Measurements from ENCODE around the gene JAKMIP1.

The JAKMIP1 gene

DNA sequence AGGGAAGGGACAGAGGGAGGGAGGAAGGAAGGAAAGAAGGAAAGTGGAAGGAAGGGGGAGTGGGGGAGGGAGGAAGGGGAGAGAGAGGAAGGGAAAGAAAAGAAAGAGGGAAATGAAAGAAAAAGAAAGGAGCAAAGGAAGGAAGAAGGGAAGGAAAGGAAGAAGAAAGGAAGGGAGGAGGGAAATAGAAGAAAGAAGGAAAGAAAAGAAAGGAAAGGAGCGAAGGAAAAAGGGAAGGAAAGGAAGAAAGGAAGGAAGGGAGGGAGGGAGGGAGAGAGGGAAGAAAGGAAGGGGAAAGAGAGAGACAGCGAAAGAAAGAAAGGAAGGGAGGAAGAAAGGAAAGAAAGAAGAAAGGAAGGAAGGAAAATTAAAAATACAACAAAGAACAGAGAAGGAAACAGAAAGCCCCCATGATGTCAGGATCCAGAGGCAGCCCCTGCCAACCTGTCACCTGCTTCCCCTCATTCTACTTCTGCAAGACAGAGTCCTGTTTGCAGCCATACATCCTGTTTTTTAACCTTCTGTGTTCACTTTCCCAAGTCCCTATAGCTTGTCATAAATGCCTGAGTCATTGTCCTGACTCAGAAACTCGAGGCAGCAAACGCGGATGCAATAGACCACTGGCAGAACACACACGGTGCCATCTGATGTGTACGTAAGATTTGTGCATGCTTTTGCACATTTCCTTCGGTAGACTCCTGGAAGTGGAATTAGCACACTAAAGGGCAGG is 105.2 kb downstream of the JAKMIP1 start:
- DNase-seq (ENCODE audit: low read depth) = no peak

DNA sequence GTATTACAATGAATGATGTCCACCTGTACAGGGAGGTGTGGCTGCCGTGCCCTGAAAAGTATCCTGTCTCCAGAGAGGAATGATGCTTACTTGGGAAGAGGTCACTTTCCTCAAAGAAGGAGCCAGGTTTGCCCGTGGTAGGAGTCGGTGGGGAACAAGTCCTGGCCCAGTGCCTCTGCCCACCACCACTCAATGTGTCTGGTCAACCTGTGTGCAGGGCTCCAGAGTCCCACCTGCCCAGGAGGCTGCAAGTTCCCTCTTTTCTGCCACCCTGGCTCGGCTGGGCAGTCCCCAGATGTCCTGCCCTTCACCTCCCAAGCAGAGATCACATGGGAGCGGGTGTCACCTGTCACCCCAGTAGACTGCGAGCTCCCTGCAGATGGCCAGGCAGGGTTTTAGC is 106.7 kb downstream of the JAKMIP1 start:
- no peak for DNase-seq (ENCODE audit: low read depth)

- no peak for DNase-seq (ENCODE audit: low read depth)
Measured at GRCh38 chr4:6092971-6093370, 107.4 kb downstream of the JAKMIP1 start.

GRCh38 chr4:6092131-6092530 is 108.2 kb downstream of the JAKMIP1 start:
- no peak for DNase-seq (ENCODE audit: low read depth)

DNA sequence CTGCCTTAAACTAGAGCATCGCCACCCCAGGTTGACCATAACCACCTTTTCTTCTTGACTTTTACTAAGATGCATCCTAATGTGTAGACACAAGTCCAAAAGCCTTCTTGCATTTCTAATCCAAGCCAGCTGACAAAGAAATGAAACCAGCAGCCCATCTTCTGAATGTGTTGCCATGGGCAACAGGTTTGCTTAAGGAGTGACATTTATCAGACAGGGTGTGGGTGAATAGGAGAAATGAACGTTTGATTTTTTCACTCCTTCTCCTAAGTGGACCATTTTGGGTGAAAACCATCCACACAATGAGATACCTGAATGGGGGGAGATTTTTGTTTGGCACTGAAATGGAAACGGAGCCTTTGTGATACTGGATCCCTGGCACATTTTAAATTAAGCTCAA is 109.4 kb downstream of the JAKMIP1 start:
- no peak for DNase-seq (ENCODE audit: low read depth)

DNA sequence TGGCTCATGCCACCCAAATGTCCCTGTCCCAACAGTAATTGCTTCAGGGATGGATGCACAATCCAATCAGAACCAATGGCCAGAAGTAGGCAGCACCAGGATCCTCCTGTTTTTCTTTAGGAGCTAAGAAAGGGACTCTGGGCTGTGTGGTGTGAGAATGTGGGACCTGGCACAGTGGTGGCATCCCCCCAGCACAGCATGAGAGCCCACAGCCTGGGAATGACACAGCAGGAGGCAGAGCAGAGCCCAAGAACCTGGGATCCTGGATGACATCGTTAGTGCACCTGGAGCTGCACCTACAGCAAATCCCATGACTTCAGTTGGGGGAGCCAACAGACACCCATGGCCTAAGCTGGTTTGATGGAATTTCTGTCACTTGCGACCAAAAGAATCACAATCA is 111.4 kb downstream of the JAKMIP1 start:
- no peak for DNase-seq (ENCODE audit: low read depth)

DNA sequence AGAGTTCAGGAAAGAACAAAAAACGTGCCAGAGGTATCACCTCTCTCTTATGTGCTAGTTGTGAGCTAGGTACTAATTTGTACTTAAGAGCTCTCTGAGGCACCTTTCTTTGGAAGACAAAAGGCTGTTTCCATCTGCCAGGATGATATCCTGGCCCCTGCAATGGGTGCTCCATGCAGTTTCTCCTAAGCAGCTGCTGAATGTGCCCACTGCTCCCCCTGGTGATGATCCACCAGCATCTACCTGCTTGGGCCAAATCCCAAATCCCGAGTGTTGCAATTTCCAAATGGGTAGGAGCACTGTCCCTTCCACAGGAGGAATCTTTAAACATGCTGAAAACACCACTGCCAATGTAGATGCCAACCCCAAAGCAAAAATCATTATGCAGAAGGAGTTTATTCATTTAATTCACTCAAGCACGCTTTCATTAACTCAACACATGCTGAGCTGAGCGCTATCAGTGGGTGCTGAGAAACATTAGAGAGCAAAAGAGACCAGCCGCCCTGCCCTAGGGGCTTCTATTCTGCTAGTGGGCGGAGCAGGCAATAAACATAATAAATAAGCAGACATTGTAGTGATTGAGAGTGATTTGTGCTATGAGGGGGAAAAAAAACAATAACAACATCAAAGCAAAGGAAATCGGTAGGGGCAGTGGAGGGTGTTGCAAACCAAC is 112.5 kb downstream of the JAKMIP1 start:
- DNase-seq (ENCODE audit: low read depth) = no peak

- no peak for DNase-seq (ENCODE audit: low read depth)
Measured at GRCh38 chr4:6086846-6087245, 113.5 kb downstream of the JAKMIP1 start.

DNA sequence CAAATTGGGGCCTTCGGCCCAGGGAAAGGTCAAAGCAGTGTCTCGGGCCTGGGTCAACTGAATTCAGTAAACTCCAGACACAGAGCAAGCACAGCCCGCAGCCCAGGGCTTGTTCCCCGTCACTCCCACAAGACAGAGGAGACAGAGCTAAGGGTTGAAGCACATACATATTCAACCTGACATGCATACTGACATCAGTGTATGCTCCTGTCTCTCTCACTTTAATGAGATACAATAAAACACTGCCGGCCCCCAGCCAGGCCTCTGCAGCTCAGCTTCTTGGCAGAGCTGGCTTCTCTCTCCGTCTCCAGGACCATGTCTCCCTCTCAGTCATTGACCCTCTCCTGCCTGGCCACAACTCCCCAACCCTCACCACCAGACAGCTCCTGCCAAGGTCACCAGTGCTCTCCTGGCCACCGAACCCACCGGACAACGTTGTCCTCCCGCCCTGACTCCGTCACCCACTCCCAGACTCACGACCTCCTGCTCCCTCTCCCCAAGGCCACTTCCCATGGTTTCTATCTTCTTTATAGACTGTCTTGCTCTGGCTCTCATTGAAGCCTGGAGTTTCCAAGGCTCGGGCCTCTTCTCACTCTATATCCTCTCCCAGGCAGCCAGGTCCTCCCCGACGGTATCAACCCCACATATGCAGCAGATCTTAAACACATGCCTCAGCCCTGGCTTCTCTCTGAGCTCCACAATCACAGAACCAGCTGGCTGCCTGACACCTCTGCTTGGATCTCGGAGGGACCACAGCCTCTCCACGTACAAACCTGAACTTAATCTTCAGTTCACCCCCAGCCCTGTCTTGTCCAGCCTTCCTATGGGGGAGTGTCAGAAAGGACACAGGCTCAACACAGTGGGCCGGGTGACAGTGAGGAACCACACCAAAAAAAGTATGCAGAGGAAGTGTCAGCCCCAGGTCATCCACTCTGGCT is 114.4 kb downstream of the JAKMIP1 start:
- DNase-seq (ENCODE audit: low read depth) = no peak

DNA sequence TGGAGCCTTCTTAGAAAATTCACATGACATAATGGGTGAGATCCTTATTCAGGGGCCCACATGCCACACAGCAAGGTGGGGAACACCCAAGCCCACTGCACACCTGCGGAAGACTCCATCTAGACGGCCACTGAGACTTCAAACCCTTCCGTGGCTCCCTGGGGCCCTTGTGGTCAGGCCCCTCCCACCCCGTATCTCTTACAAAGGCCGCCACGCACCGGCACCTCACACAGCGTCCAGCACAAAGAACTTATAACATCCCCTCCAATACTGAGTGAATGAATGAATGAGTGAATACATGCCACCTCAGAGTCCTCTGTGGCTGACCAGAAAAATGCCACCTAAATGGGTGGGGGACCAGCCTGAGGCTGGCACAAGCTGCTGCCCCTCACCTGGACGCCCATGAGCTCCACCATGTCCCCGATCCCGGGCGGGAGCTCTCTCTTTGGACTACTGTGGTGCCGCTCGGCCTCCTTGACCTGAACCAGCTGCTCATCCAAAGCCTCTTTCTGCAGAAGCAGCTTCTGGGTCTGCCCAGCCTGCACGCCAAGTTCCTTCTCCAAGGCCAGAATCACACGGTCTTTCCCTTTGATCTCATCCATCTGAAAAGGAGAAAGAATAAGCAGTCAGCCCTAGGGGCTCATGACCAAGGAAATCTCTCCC is 115.2 kb downstream of the JAKMIP1 start:
- no peak for DNase-seq (ENCODE audit: low read depth)

DNA sequence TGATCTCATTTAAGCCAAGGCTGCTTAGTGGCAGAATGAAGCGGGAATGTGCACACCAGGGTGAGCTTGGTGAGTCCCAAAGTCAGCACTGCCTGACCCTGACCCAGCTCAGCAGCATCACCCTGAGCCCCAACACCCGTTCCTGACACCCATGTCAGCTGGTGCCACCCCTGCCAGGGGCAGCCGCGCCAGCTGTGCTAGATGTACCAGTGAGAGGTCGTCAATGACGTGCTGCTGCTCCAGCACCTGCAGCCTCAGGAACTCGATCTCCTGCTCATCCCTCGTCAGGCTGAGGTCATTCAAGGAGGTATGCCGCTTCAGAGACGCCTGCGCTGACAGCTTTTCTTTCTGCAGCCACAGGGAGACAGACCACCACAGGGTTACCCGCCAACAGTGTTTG is 120.4 kb downstream of the JAKMIP1 start:
- DNase-seq (ENCODE audit: low read depth) = no peak

DNA sequence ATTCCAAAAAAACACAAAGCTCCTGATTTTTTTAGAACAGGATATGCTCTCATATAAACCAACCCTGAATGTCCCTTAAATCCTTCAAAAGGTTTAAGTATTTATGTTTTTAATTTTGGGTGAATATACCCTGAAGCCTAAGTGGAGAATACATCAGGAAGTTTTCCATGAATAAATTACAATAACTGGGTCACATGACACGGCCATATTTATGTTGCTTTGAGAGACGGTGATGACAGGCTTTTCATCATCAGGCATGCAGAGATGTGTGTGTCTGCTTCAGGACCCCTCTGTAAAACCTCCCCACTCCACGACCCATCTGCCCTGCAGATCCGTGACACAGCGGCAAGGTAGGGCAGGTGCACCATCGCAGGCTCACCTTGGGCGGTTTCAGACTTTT is 121.8 kb downstream of the JAKMIP1 start:
- no peak for DNase-seq (ENCODE audit: low read depth)

DNA sequence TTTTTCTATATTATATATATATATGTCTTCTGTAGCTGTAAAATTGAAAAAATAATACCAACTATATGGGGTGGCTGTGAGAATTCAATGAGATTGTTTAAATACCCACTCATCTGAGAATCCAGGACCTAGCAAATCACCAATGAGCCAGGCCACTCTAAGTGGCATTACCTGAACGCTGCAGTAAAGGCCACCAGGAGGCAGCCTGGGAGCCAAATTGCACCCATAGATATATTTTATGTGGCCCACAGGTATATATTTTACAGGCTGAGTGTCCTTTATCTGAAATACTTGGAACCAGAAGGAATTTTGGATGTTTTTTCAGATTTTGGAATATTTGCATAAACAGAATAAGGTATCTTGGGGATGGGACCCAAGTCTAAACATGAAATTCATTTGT is 124.0 kb downstream of the JAKMIP1 start:
- no peak for DNase-seq (ENCODE audit: low read depth)

- DNase-seq (ENCODE audit: low read depth) = no peak
Measured at GRCh38 chr4:6074758-6075157, 125.6 kb downstream of the JAKMIP1 start.

DNA sequence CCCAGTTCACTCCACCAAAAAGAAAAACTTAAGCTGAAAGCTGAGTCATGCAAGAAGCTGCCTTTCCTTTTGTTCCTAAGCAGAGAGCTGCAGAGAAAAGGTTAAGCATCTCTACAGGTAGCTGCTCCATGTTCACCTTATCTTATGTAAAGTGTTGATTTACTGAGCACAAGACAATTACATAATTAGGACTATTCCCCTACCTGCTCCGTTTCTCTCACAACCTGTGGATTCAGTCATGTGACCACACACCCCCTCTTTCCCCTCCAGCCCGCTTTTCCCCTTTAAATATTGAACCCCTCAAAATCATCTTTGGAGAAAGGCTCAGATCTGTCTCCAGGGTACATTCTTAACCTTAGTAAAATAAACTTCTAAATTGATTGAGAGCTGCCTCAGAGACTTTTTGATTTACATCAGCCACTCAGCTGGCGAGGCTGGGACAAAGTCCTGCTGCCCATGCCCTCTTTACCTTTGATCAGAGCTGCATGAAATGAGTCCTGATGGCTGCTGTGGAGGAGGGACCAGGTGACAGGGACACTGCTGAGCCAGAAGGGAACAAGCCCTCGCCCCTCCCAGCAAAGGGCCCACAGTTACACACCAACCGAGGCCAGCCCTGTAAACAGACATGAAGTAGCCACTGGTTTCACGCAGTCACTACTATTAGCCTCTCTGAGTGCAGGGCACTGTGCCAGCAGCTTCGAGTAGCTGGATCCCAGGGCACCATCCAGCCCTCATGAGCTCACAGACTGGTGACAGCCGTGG is 128.2 kb downstream of the JAKMIP1 start:
- DNase-seq (ENCODE audit: low read depth) = no peak

DNA sequence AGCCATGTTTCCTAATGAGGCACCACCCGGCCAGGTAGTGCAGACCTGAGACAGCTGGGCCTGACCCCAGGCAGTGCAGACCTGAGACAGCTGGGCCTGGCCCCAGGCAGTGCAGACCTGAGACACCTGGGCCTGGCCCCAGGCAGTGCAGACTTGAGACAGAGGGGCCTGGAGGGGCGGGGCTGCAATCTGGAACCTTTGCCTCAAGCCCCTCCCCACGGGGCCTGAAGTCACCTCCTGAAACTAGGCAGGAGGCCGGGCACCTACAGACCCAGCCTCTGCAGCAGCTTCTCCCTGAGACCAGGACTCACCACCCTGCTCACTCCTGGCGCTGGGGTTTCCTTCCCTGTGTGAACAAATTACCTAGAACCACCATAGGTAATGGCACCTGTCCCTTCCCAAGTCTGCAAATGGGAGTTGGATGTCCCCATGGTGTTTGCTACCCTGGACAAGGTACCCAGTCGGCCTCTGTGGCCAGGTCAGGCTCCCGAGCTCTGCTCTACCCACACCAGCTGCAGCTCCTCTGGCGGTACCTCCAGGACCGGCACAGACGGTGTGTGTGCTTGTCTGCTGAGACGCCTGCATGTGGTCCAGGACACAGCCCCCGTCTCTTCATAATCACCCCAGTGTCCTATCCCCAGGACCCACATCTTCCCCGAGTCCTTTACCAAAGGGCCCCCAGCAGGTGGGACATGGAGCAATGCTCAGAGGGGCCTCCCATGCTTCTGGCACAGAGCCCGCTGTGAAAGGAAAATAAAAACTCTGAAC is 129.0 kb downstream of the JAKMIP1 start:
- no peak for DNase-seq (ENCODE audit: low read depth)

DNA sequence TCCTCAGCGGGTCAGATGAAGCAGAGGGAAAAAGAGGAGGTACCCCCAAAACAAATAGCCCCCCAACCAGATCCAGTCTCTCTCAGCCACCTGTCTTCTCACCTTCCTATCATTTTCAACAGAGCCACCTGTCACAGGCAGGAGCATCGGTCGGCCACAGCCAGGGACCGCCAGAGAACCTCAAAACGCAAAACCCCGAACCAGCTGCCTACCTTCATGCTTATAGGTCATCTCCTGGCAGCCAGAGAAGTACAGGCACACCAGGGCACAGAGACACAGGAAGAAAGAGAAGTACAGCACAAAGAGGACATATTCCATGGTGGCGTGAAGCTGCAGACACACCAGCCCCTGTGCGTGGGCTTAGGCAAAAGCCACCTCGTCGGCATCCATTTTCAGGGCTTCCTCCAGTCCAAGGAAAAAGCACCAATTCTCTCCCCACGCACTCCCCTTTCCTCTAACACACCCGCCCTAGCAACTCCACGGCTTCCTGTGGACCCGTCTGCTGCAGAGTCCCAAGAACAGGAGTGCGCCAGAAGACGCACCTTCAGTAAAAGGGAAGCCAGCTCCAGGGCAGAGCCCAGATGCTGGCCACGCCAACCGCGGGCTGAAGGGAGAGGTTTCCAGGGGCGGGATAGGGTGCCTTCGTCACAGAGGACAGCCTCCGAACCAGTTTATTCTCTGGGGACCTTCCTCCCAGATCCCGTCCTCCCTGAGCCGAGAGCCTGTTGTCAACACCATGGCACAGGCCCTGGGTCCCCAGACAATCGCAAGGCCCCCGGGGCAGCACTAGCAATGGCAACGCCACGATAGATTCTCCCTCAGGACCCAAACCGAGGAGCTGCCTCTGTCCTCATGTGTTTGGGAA is 130.3 kb downstream of the JAKMIP1 start:
- no peak for DNase-seq (ENCODE audit: low read depth)

DNA sequence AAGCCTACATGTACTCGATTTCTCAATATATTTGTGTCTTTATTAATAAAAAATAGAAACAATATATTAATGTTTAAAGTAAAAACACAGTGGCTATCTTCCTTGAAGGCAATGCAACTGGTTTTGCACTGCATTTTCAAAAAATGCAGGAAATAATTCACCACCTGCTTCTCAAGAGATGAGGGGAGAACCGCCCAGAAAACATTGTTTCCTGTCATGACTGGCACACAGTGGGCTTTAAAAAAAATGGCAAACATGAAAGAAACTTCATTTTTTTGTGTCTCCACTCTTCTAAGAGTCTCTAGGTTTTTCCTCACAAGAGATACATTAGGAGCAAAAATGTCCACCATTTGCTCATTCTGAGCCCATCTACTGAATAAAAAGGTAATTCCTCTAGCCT is 131.4 kb downstream of the JAKMIP1 start:
- no peak for DNase-seq (ENCODE audit: low read depth)

DNA sequence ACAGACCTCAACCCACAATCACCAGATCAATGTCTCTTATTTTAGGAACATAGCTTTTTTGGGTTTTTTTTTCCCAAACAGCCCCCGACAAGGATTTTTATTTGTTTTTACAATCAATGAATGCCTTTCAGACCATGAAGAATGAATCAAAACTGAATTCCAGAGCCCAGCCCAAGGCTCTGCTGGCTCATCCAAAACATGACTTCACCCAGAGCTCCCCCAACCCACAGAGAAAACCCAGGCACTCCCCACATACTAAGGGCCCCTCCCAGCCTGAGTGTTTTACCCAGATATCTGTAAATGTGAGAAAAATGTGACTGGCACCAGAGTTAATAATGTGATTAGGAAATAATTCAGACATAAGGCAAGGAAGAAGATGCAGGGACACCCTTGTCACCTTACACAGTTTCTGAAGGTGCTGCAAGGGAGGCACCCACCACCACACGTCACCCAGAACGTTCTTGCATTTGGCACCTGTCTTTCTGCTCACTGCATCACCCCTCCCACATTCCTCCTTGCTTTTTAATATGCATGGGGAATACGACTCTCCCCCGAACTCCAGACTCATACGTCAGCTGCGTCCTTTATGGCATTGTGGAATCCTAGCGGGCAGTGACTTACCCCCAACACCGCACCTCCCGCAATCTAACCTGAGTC is 134.3 kb downstream of the JAKMIP1 start:
- no peak for DNase-seq (ENCODE audit: low read depth)

Data from stimulated activated CD4-positive, alpha-beta T cell treated with anti-CD3 and anti-CD28 coated beads, Interleukin-2, amount 100 ng/mL, for 4 hours (primary cell).